ENCODE data around the gene SPATA16. TPM values are rescaled to one million over a fixed set of nuclear protein-coding genes. Genes with fewer than 3 reads are reported as not detected.

SPATA16 gene
- total RNA-seq, 1 experiment from 2014 or later: not detected

GRCh38 chr3:172839679-172840078 lies 301.4 kb downstream of the SPATA16 start:
- in situ Hi-C loops (cut with HindIII; ENCODE audit: low pct_unique_long_range_greater_than_20kb, low sequenced_read_pairs): no loop called here
- no peak for DNase-seq (ENCODE audit: low read depth, low spot score)
